ENCODE data around the gene IDI1.

DNA sequence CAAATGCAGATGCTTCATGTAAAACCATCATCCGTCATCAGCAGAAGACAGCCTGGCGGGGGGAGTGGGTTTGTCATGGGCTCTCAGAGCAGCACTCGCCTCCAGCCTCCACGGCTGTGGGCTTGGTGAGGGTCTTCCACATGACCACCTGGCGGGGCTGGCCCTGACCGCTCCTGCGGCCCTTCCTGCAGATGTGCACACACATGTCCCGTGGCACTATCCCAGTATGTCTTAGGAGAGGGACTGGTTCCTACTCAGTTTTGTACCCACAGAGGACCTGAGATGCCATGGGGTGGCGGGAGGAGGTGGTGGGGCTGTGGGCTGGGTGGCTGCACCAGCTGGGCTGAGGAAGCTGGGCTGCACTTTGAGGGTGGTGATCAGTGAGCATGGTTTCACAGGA lies 28.0 kb downstream of the IDI1 start:
- TF ChIP-seq, protein P1, sequence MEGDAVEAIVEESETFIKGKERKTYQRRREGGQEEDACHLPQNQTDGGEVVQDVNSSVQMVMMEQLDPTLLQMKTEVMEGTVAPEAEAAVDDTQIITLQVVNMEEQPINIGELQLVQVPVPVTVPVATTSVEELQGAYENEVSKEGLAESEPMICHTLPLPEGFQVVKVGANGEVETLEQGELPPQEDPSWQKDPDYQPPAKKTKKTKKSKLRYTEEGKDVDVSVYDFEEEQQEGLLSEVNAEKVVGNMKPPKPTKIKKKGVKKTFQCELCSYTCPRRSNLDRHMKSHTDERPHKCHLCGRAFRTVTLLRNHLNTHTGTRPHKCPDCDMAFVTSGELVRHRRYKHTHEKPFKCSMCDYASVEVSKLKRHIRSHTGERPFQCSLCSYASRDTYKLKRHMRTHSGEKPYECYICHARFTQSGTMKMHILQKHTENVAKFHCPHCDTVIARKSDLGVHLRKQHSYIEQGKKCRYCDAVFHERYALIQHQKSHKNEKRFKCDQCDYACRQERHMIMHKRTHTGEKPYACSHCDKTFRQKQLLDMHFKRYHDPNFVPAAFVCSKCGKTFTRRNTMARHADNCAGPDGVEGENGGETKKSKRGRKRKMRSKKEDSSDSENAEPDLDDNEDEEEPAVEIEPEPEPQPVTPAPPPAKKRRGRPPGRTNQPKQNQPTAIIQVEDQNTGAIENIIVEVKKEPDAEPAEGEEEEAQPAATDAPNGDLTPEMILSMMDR (IDR thresholded peaks at IDR 0.05) = no peak
- no peak for TF ChIP-seq EZH2 (IDR thresholded peaks at IDR 0.05; ENCODE audit: borderline replicate concordance, insufficient read depth, low read depth, low read length, poor library complexity, severe bottlenecking)
